ENCODE measurements around the gene ZFP57.

- no peak for TF ChIP-seq CTCF (IDR thresholded peaks at IDR 0.05)
- no peak for TF ChIP-seq EP300 (IDR thresholded peaks at IDR 0.05)
- no peak for TF ChIP-seq POLR2AphosphoS5 (IDR thresholded peaks at IDR 0.05)
- no peak for TF ChIP-seq POLR2A (IDR thresholded peaks at IDR 0.05)
Measured at GRCh38 chr6:29685718-29686326, 4.9 kb upstream of the ZFP57 start.
